SJCRH30 (cell line): Measurements from ENCODE around the gene LORICRIN. TPM values are rescaled to one million over a fixed set of nuclear protein-coding genes. Genes with fewer than 3 reads are reported as not detected.

Experiments used
- DNase-seq, 2 experiments: peaks; one replicate each; pipeline ENCODE4 v3.0.0-alpha.2; 2015 to 2020
- H3K27ac ChIP-seq: fragments of 250-450 bp; sonication (Bioruptor Pico); 2 replicates; pipeline ENCODE4 v1.5.1; 2020; ENCODE audit warnings: mild to moderate bottlenecking, moderate library complexity
- H3K27me3 ChIP-seq: fragments of 250-450 bp; sonication (Bioruptor Pico); 2 replicates; pipeline ENCODE4 v1.5.1; 2020; ENCODE audit warnings: mild to moderate bottlenecking, moderate library complexity
- H3K36me3 ChIP-seq: fragments of 250-450 bp; sonication (Bioruptor Pico); 2 replicates; pipeline ENCODE4 v1.5.1; 2020; ENCODE audit warnings: mild to moderate bottlenecking, moderate library complexity
- H3K4me1 ChIP-seq: fragments of 250-450 bp; sonication (Bioruptor Pico); 2 replicates; pipeline ENCODE4 v1.5.1; 2020; ENCODE audit warnings: mild to moderate bottlenecking, moderate library complexity
- H3K4me3 ChIP-seq: fragments of 250-450 bp; sonication (Bioruptor Pico); 2 replicates; pipeline ENCODE4 v1.5.1; 2020; ENCODE audit warnings: mild to moderate bottlenecking, moderate library complexity
- H3K9me3 ChIP-seq: fragments of 250-450 bp; sonication (Bioruptor Pico); replicated peaks from 2 replicates; pipeline ENCODE4 v1.5.1; 2020; ENCODE audit warnings: mild to moderate bottlenecking, moderate library complexity
- total RNA-seq: library from RNA; depleted of rRNA; stranded (reverse); fragments of >200 nt; shearing (Covaris generic); gene quantifications from 2 replicates; pipeline ENCODE4 v1.2.3, GENCODE V29; 2014; rRNA removed

Gene LORICRIN
- total RNA-seq, 1 experiment from 2014 or later, result not detected

GRCh38 chr1:153307221-153307600 lies 47.7 kb downstream of the LORICRIN start:
- H3K27me3 ChIP-seq, result no peaks in the 10 kb centered on the region
- H3K36me3 ChIP-seq, result no peaks in the 10 kb centered on the region
- no peak for DNase-seq
- no peak overlapping the region for H3K27ac ChIP-seq
- H3K4me3 ChIP-seq, result no peak overlapping the region
- no peaks in the 10 kb centered on the region for H3K9me3 ChIP-seq
- no peaks in the 10 kb centered on the region for H3K4me1 ChIP-seq

- H3K4me1 ChIP-seq, result no peaks in the 10 kb centered on the region
- no peak overlapping the region for H3K4me3 ChIP-seq
- no peaks in the 10 kb centered on the region for H3K9me3 ChIP-seq
- H3K36me3 ChIP-seq, result no peaks in the 10 kb centered on the region
- no peak for DNase-seq
- no peaks in the 10 kb centered on the region for H3K27me3 ChIP-seq
- no peak overlapping the region for H3K27ac ChIP-seq
These were observed 49.1 kb downstream of the LORICRIN start for GRCh38 chr1:153308540-153308939.

GRCh38 chr1:153309441-153309840 lies 50.0 kb downstream of the LORICRIN start:
- Histone ChIP-seq H3K4me3 (no peak overlapping the region), H3K4me1 (no peaks in the 10 kb centered on the region), H3K27ac (no peak overlapping the region), H3K9me3 (no peaks in the 10 kb centered on the region), H3K36me3 (no peaks in the 10 kb centered on the region), H3K27me3 (no peaks in the 10 kb centered on the region)
- no peak for DNase-seq

GRCh38 chr1:153310526-153310925 lies 51.0 kb downstream of the LORICRIN start:
- Histone ChIP-seq H3K4me3 (no peak overlapping the region), H3K36me3 (no peaks in the 10 kb centered on the region), H3K9me3 (no peaks in the 10 kb centered on the region), H3K4me1 (no peaks in the 10 kb centered on the region), H3K27me3 (no peaks in the 10 kb centered on the region), H3K27ac (no peak overlapping the region)
- DNase-seq, result no peak

Other genes with a start within 250 kb of the LORICRIN start
- gene SPRR1B, start 228.5 kb upstream of the LORICRIN start, total RNA-seq, result not detected in 2 replicates
- gene SPRR2D, start 218.6 kb upstream of the LORICRIN start, total RNA-seq, result not detected in 2 replicates
- gene SPRR2A, start 202.2 kb upstream of the LORICRIN start, total RNA-seq, result not detected in 2 replicates
- gene SPRR2B, start 188.1 kb upstream of the LORICRIN start, total RNA-seq, result not detected in 2 replicates
- gene SPRR2E, start 165.2 kb upstream of the LORICRIN start, total RNA-seq, result not detected in 2 replicates
- gene SPRR2F, start 146.2 kb upstream of the LORICRIN start, total RNA-seq, result not detected in 2 replicates
- not detected in 2 replicates for gene SPRR2G, start 108.8 kb upstream of the LORICRIN start, total RNA-seq
- not detected in 2 replicates for gene LELP1, start 56.3 kb upstream of the LORICRIN start, total RNA-seq
- gene PRR9, start 42.1 kb upstream of the LORICRIN start, total RNA-seq, result not detected in 2 replicates
- not detected in 2 replicates for gene PGLYRP3, start 53.3 kb downstream of the LORICRIN start, total RNA-seq
- gene PGLYRP4, start 89.2 kb downstream of the LORICRIN start, total RNA-seq, result not detected in 2 replicates
- gene S100A9, start 98.2 kb downstream of the LORICRIN start, total RNA-seq, result not detected in 2 replicates
- gene S100A12, start 115.9 kb downstream of the LORICRIN start, total RNA-seq, result not detected in 2 replicates
- gene S100A8, start 131.4 kb downstream of the LORICRIN start, total RNA-seq, result not detected in 2 replicates
- not detected in 2 replicates for gene S100A7A, start 156.8 kb downstream of the LORICRIN start, total RNA-seq
- gene S100A7, start 201.0 kb downstream of the LORICRIN start, total RNA-seq, result not detected in 2 replicates